ENCODE results near the gene UCN2.

UCN2 gene

DNA sequence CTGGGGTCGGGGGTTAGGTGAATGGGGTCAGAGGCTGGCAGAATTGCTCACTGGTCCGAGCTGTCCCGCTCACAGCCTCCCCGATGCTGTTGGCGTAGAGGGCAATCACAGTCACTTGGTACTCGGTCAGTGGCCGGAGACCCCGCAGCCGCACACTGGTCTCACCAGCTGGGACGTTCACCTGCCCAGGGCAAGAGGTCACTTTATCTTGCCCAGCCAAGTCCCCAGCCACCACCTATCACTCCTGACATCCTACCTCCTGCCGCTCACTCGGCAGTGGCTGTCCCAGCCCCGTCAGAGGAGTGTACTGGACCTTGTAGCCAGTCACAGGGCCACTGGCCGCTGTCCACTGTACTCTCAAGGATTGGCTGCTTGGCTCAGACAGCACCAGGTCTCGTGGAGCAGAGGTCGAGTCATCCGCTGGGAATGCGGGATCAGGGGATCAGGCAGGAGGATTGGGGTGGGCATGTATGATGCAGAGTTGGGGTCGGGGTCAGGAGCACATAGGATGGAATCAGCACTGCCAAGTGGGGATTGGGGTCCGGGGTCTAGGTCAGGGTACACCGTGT, 29.0 kb upstream of the UCN2 start:
- in situ Hi-C loops (cut with MboI; ENCODE audit: low pct_unique_long_range_greater_than_20kb, low sequenced_read_pairs) = no loop called here
- DNase-seq = no peak

DNA sequence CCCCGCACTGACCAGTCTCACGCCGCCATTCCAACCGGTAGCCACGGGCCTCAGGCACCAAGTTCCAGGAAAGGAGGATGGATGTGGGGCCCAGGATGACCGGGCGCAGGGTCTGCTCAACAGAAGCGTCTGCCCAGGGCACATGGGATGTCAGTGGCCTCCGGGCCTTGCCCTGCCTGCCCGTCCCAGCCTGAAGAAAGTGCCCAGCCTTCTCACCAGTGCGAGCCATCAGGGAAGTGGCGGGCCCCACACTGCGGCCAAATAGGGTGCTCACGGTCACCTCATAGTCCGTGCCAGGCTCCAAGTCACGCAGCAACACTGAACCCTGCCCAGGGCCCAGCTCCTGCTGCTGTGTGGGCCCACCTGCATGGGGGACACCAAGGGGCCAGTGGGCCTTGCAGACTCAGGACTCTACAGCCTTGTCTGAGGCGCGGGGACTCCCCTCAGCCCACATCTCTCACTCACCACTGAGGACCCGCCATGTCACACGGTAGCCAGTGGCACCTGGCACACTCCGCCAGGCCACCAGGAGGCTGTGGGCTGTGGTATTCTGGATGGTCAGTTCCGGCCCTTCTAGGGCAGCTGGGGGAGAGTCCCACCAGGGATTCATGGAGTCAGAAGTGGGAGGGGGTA, 28.4 kb upstream of the UCN2 start:
- no peak for DNase-seq
- in situ Hi-C loops (cut with MboI; ENCODE audit: low pct_unique_long_range_greater_than_20kb, low sequenced_read_pairs) = no loop called here

DNA sequence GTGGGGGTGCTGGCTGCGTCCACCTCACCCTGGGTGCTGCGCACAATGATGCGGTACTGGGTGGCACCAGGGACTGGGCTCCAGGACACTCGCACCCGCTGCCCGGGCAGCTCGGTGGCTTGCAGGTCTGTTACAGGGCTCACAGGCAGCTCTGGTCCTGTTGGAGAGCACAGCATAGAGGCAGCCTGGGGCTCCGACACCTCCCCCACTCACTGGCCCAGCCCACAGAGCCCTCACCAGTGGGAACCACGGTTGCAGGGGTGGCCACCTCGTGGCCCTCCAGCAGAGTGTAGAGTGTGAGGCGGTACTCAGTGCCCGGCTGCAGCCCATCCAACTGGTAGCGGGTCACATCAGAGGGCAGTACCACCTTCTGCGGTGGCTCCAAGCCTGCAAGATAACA, 27.9 kb upstream of the UCN2 start:
- in situ Hi-C loops (cut with MboI; ENCODE audit: low pct_unique_long_range_greater_than_20kb, low sequenced_read_pairs) = no loop called here
- no peak for DNase-seq

DNA sequence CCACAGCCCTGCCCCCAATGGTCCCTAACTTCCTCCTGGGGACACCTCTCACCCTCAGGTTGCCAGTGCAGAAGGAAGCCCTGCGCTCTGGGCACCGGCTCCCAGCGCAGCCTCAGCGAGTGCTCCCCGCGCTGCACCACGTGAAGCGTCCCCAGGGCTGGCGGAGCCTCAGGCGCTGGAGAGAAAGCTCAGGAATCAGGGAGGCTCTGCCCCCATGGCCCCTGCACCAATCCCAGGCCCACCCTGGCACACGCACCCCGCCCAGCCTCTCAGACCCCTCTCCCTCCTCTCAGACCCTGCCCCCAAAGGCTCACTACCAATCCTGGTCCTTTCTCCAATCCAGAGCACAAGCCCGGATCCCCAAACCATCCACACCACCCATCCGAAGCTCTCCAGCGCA, 24.6 kb upstream of the UCN2 start:
- in situ Hi-C loops (cut with MboI; ENCODE audit: low pct_unique_long_range_greater_than_20kb, low sequenced_read_pairs) = no loop called here
- no peak for DNase-seq

DNA sequence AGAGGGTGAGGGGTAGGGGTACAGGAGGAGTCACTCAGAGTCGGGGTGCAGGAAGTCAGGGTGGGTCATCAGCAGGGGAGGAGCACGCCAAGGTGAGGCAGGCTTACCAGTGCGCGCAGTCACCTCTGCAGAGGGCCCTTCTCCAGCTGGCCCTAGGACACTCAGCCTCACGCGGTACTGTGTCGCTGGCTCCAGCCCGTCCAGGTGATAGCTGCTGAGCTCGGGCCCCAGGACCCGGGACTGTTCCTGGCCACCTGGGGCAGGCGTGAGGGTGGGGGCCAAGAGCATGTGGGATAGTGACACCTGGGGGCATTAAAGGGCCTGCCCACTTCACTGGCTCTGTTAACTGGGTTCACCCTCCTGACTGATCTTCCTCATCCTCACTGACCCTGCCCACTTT, 24.1 kb upstream of the UCN2 start:
- no peak for DNase-seq
- in situ Hi-C loops (cut with MboI; ENCODE audit: low pct_unique_long_range_greater_than_20kb, low sequenced_read_pairs) = no loop called here

DNA sequence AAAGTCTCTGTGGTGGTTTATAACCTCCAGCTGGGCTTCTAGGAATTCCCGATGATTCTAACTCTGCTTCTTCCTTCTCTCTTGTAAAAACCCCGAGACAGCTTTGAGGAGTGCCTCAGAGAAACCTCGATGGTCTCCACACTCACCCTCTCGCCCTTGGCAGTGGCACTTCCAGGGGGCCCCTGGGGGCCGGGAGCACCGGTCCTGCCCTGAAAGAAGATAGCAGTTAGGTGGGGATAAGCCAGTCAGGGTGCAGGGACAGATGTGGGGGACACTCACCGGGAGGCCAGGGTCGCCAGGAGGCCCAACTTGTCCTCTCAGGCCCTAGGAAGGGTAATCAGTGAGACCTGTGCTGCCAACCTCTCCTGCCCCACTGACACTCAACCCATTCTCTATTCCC, 21.8 kb upstream of the UCN2 start:
- in situ Hi-C loops (cut with MboI; ENCODE audit: low pct_unique_long_range_greater_than_20kb, low sequenced_read_pairs) = no loop called here
- DNase-seq = no peak

DNA sequence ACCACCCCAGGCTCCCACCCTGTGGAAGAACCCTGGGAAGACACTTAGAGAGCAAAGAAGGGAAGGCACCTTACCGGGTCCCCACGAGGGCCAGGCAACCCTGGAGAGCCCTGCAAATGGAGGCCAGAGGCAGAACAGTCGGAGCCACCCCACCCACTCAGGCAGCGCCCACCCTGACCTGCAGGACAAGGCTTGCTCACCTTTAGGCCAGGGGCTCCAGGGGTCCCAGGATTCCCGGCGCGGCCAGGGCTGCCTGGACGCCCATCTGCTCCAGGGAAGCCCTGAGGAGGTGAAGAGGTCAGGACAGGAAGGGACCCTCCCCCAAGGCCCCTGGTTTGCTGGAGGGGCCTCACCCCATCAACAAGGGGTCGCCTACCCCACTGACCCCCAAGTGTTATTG, 21.3 kb upstream of the UCN2 start:
- DNase-seq = no peak
- in situ Hi-C loops (cut with MboI; ENCODE audit: low pct_unique_long_range_greater_than_20kb, low sequenced_read_pairs) = no loop called here

DNA sequence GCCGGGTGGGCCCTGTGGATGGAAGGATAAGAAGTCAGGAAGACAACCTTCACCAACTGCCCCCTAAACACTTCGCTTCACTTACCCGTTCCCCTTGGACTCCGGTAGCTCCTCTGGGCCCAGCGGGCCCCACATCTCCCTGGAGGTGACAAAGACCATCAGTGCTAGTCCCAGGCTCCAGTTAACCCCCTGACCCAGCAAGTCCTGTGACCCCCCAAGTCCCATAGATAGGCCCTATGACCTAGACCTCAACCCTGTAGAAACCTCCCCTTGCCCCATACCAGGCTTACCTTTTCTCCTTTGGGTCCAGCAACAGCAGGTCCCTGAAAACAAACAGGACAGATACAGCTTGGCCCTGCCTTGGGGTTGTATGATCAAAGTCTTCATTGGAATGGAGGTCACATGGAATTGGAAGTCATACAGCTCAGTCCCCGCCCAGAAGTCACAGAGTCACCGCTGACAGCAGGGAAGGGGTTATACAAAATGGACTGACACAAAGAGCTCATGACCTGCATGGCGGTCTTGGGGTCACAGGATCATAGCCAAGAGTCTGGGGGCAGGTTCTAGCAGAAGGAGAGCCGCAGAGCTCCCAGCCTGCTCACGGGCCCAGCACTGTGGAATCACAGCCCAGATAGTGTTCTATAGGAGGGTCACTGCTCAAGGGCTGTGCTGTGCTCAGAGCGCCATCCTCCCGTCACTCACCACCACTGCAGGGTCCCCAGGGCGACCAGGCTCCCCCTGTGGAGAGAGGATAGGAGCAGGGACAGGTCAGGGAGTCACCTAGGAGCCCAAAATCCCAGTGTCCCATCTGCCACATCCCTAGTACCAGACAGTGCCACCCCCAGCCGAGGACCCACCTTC, 18.3 kb upstream of the UCN2 start:
- no peak for DNase-seq
- in situ Hi-C loops (cut with MboI; ENCODE audit: low pct_unique_long_range_greater_than_20kb, low sequenced_read_pairs) = no loop called here

DNA sequence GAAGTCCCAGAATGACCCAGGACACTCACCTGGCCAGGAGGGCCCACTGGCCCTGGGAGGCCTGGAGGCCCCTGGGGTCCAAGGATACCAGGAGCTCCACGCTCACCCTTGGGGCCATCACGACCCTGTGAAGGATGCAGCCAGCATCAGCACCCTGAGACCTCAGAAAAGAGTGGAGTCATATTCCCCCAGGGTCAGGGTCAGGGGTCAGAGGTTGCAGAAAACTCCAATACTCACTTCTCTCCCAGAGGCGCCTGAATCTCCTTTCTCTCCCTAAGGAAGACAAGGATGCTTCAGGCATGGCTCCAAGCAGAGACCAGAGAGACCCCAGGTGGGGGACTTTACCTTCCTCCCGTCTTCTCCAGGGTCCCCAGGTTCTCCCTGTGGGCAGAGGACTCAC, 13.1 kb upstream of the UCN2 start:
- in situ Hi-C loops (cut with MboI; ENCODE audit: low pct_unique_long_range_greater_than_20kb, low sequenced_read_pairs) = no loop called here
- DNase-seq = no peak

DNA sequence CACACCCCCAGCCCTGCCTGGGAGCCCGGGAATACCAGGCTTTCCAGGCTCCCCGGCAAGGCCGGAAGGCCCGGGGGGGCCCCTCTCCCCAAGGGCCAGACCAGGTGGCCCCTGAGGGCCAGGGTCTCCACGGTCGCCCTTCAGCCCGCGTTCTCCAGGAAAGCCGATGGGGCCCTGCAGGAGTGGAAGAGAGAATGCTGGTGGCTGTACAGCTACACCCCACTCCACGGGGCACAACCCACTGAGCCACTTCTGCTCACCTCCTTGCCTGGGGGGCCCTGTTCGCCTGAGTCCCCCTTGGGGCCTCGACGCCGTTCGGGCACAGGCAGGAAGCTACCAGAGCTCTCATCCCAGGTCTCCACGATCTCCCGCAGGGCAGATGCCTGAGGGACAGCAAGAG, 11.8 kb upstream of the UCN2 start:
- in situ Hi-C loops (cut with MboI; ENCODE audit: low pct_unique_long_range_greater_than_20kb, low sequenced_read_pairs) = no loop called here

DNA sequence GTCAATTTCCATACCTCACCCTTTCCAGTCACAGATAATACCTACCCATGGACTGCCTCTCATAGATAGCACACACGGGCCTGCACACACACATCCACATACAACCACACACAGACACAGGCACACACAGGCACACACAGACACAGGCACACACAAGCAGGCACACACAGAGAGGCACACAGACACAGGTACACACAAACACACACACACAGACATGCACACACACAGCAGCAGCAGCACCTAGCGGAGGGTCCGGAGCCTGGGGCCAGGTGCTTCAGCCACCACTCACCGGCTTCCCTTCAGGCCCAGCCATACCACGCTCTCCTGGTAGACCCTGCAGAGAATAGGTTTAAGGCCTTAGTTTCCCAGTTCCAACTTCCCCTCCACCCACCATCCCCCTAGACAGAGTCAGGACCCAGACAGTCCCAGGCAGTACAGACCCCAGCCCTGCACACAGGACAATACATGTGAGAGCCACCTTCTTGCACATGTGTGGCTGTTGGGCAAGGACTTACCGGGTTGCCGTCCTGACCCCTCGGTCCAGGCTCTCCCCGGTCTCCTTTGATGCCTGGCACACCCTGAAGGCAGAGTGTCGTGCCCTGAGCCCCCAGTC, 10.5 kb upstream of the UCN2 start:
- in situ Hi-C loops (cut with MboI; ENCODE audit: low pct_unique_long_range_greater_than_20kb, low sequenced_read_pairs) = no loop called here
- DNase-seq = no peak

More for the DNA sequence above, 11.8 kb upstream of the UCN2 start:
- no peak for DNase-seq

DNA sequence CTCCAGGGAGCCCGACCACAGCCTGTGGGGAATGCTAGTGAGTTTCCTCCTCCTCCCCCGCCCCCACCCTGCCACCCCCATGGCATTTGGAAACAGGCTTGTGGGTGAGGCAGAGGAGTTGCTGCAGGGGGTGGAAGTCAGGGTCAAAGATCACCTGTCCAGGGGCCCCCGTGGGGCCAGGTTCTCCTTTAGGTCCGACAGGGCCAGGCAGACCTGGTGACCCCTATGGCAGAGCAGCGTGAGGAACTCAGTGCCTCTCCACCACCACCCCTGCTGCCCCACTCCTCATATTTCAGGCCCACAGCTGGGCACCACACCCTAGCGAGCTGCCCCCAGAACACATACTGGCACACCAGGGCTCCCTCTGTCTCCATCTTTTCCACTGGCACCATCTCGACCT, 8.9 kb upstream of the UCN2 start:
- DNase-seq = no peak
- in situ Hi-C loops (cut with MboI; ENCODE audit: low pct_unique_long_range_greater_than_20kb, low sequenced_read_pairs) = no loop called here

DNA sequence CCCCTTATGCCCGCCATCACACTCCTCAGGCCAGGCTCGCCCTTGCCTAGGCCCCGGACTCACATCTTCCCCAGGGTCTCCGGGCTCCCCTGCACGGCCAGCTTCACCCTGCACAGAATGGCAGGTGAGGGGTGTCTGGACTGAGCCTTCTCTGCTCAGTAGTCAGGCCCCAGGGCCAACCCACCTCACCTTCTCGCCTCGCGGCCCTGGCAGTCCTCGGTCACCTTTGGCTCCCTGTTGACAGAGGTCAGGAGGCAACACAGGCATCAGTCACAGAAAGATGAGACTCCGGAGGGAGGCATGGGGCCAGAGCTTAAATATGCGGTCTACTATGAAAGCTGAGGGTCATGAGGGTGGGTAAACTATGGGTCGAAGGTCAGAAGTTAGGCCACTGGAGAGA, 8.4 kb upstream of the UCN2 start:
- in situ Hi-C loops (cut with MboI; ENCODE audit: low pct_unique_long_range_greater_than_20kb, low sequenced_read_pairs) = no loop called here
- no peak for DNase-seq

DNA sequence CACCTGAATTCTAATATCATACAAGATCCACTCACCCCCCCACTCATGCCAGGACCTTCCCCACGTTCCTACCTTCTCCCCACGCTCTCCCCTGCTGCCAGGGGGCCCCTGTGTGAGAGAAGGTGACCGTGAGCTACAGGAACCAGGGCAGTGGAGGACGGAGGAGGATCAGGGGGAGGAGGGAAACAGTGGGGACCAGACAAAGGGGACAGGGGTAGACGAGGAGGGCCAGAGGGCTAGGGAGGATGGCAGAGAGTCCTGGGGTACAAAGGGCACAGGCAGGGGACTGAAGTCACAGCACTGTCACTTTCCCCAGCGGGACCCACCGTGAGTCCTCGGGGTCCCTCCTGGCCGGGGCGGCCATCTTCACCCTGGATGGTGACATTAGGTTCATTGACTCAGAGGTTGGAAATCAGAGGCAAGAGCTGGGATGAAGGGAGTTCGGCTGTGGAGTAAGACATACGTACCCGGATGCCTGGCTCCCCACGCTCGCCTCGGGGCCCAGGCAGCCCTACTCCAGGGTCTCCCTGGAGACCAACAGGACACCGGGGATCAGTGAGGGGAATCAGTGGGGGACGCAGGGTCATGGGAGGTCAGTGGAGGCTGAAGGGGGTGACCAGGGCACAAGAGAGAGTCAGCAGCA, 6.3 kb upstream of the UCN2 start:
- in situ Hi-C loops (cut with MboI; ENCODE audit: low pct_unique_long_range_greater_than_20kb, low sequenced_read_pairs) = no loop called here
- no peak for DNase-seq

DNA sequence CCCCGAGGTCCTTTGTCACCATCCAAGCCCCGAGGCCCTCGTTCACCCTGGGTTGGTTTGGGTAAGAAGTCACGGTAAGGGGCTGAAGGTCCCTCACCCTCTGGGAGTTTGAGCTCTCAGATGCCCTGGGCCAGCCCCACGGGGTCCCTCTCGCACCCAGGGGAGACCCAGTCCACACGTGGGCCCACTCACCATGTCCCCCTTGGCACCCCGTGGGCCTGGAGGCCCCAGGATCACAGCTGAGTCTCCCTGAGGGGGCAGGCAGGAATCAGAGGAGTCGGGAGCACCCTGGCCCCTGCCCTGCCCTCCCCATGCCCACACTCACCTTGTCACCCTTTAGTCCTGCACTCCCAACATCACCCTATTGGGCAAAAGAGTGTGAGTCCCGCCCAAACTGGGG, 5.8 kb upstream of the UCN2 start:
- in situ Hi-C loops (cut with MboI; ENCODE audit: low pct_unique_long_range_greater_than_20kb, low sequenced_read_pairs) = no loop called here
- DNase-seq = no peak

DNA sequence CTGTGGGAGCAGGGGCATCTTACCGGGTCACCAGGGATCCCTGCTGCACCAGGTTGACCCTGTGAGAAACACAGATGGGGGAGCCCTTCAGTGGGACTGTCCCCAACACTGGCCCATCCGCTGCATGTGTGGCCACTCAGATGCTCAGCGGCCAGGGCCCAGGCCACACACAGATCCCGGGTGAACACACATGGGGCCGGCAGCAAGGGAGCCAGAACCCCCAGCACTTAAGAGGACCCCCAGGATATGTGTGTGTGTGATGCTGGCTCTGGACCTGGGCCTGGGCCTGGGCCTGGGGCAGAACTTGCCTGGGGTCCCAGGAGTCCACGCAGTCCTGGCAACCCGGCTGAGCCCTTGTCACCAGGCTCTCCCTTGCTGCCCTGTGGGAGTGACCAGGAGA, 4.9 kb upstream of the UCN2 start:
- no peak for DNase-seq
- in situ Hi-C loops (cut with MboI; ENCODE audit: low pct_unique_long_range_greater_than_20kb, low sequenced_read_pairs) = no loop called here

DNA sequence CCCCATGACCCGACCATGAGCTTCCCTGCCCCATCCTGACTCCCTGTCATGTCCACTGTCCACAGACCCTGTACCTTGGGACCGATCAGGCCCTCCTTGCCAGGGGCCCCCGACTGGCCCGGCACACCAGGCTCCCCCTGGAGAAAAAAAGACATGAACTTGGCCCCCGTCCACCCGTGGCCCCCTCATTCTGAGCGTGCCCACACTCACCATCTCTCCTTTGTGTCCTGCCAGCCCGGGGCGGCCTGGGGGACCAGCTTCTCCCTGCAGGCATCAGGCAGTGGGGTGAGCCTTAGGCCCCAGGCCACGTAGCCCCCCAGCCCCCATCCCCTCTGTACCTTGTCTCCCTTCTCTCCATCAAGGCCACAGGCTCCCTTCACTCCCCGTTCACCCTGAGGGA, 3.9 kb upstream of the UCN2 start:
- in situ Hi-C loops (cut with MboI; ENCODE audit: low pct_unique_long_range_greater_than_20kb, low sequenced_read_pairs) = no loop called here
- DNase-seq = no peak

DNA sequence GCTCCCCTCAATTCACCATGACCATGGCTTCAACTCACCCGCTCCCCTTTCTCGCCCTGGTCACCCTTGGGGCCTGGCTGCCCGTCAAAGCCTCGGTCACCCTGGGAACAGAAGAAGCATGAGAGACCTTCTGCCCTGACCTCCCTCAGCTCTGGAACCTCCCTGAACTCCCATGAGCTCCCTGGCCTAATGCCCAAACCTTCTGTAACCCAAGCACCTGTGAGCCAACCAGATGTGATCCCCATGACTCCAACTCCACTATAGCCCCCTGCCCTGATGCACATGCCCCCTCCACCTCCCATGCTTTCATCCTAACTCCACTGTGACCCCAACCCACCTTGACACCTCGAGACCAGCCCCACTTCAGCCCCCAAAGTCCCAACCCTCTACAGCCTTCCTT, 3.5 kb upstream of the UCN2 start:
- DNase-seq = no peak
- in situ Hi-C loops (cut with MboI; ENCODE audit: low pct_unique_long_range_greater_than_20kb, low sequenced_read_pairs) = no loop called here

DNA sequence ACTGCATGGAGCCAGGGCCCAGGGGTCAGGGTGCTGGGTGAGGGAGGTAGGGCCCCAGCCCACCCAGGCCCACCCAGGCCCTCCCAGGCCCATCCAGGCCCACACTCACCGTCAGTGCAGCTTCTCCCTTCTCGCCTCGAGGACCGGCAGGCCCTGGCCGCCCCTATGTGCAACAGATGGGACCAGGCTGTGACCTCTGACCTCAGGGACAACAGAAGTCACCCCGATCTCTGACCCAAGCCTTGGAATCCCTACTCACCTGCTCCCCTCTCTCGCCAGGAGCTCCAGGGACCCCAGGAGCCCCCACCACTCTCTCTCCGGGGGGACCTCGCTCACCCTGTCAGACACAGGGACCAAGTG, 2.8 kb upstream of the UCN2 start:
- DNase-seq = no peak
- in situ Hi-C loops (cut with MboI; ENCODE audit: low pct_unique_long_range_greater_than_20kb, low sequenced_read_pairs) = no loop called here

Data from KBM-7 (cell line).